Colonic mucosa (tissue), 4 donors: ENCODE data around the gene ZBTB25. TPM values are rescaled to one million over a fixed set of nuclear protein-coding genes. Genes with fewer than 3 reads are reported as not detected.

ENCODE experiments used
- DNase-seq: peaks from one replicate; pipeline ENCODE4 v3.0.0-alpha.2; 2020
- H3K27ac ChIP-seq: fragments of 200-600 bp; one replicate; pipeline ENCODE4 v1.8.0; 2021
- H3K27me3 ChIP-seq: fragments of 200-600 bp; one replicate; pipeline ENCODE4 v1.8.0; 2021
- H3K36me3 ChIP-seq: fragments of 200-600 bp; one replicate; pipeline ENCODE4 v1.8.0; 2021
- H3K4me1 ChIP-seq: fragments of 200-600 bp; one replicate; pipeline ENCODE4 v1.8.0; 2021; ENCODE audit warnings: mild to moderate bottlenecking
- H3K4me3 ChIP-seq: fragments of 200-600 bp; one replicate; pipeline ENCODE4 v1.8.0; 2021
- H3K9ac ChIP-seq, 2 donors: one replicate each; pipeline ENCODE4 v1.7.0; 2013; ENCODE audit warnings: control low read depth in 2 of 2, low read depth in 2 of 2, low read length in 2 of 2
- H3K9me3 ChIP-seq: fragments of 200-600 bp; one replicate; pipeline ENCODE4 v1.8.0; 2021
- CTCF ChIP-seq: fragments of 200-600 bp; IDR thresholded peaks from one replicate; pipeline ENCODE4 v1.8.0; 2022; ENCODE audit warnings: antibody characterized with exemption, mild to moderate bottlenecking
- intact Hi-C: fragments of 100-400 bp; cut with DNase I; formaldehyde crosslinking; loops from one replicate; pipeline ENCODE4 v1.14.1; 2022
- total RNA-seq, 2 donors: library from RNA; stranded (reverse); fragmentation: NEBNext Ultra II Directional in 1 of 2; extraction: Animal tissue kit (Norgen Biotek cat#: 25700) in 1 of 2; gene quantifications; one replicate each; pipeline ENCODE4 v1.2.1, GENCODE V29; 2021
- donor health status: healthy.
- donor health status: DM: no; HTN: no; CAD: no.
- donor health status: DM: no; HTN: no; CAD: no.

The ZBTB25 gene
- total RNA-seq, 2 donors from 2014 or later = 5.6 to 6.1 TPM

DNA sequence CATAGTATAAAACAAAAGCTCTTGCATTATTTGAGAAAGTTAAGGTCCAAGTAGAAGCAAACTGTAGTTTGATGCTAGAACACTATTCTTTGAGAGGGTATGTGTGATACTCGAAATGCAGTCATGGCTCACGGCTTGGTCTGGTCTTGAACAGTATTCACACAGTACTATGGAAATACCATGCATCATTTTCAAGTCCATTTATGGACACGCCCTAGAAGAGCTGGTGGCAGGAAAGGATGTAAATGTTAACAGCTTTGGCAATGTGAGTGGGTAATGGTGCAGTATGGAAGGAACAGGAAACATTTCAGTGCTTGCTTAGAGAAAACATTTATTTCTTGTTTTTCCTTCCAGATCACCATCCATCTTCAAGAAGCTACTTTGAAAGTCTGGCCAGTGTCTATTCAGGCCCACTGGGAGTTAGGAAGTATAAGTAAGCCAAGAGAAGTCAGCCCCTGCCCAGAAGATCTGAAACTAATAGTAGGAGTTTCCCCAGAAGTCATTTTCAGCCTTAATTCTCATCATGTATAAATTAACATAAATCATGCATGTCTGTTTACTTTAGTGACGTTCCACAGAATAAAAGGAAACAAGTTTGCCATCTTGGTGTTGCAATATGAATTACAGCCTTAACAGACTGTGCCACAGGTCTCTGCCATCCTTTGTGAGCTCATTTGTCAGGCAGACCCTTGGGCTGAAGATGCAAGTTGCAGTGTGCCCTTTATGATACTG is 44.1 kb downstream of the ZBTB25 start:
- no peak for DNase-seq
- no peaks in the 10 kb centered on the region for H3K4me1 ChIP-seq
- H3K9me3 ChIP-seq = no peaks in the 10 kb centered on the region
- no peak overlapping the region for H3K27ac ChIP-seq
- no peak overlapping the region for H3K9ac ChIP-seq
- no peaks in the 10 kb centered on the region for H3K27me3 ChIP-seq
- no peak overlapping the region for H3K4me3 ChIP-seq
- H3K36me3 ChIP-seq = no peaks in the 10 kb centered on the region
- intact Hi-C loops = no loop called here
- TF ChIP-seq CTCF = no peak

- intact Hi-C loops = no loop called here
- no peak for TF ChIP-seq CTCF
- H3K36me3 ChIP-seq = no peaks in the 10 kb centered on the region
Observed at GRCh38 chr14:64454671-64455070, 49.0 kb downstream of the ZBTB25 start.

DNA sequence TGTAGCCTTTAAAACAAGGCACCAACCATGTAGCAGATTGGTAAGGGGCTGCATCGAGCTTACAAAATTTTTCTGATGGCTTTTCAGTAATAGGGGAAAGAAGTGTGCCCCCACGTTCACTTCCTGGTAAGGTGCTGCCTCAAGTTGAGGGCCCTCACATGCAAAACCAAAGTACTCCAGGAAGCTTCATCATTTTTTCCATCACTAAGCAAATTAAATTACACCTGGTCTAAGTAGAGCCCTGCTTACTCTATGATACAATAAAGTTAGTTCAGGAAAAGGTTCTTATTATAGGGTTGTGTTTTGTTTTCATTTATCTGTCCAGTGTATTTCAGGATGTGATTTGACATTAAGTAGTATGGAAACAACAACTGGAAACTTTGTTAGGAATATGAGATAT is 53.4 kb downstream of the ZBTB25 start:
- DNase-seq = no peak
- H3K36me3 ChIP-seq = no peaks in the 10 kb centered on the region
- no peak for TF ChIP-seq CTCF
- no peaks in the 10 kb centered on the region for H3K27me3 ChIP-seq
- intact Hi-C loops = no loop called here
- no peak overlapping the region for H3K9ac ChIP-seq
- no peaks in the 10 kb centered on the region for H3K4me1 ChIP-seq
- no peak overlapping the region for H3K27ac ChIP-seq
- no peaks in the 10 kb centered on the region for H3K9me3 ChIP-seq
- no peak overlapping the region for H3K4me3 ChIP-seq

More at GRCh38 chr14:64454671-64455070, 49.0 kb downstream of the ZBTB25 start:
- DNase-seq = no peak
- no peaks in the 10 kb centered on the region for H3K9me3 ChIP-seq
- no peak overlapping the region for H3K27ac ChIP-seq
- no peaks in the 10 kb centered on the region for H3K27me3 ChIP-seq
- no peak overlapping the region for H3K9ac ChIP-seq
- H3K4me1 ChIP-seq = no peaks in the 10 kb centered on the region
- no peak overlapping the region for H3K4me3 ChIP-seq

DNA sequence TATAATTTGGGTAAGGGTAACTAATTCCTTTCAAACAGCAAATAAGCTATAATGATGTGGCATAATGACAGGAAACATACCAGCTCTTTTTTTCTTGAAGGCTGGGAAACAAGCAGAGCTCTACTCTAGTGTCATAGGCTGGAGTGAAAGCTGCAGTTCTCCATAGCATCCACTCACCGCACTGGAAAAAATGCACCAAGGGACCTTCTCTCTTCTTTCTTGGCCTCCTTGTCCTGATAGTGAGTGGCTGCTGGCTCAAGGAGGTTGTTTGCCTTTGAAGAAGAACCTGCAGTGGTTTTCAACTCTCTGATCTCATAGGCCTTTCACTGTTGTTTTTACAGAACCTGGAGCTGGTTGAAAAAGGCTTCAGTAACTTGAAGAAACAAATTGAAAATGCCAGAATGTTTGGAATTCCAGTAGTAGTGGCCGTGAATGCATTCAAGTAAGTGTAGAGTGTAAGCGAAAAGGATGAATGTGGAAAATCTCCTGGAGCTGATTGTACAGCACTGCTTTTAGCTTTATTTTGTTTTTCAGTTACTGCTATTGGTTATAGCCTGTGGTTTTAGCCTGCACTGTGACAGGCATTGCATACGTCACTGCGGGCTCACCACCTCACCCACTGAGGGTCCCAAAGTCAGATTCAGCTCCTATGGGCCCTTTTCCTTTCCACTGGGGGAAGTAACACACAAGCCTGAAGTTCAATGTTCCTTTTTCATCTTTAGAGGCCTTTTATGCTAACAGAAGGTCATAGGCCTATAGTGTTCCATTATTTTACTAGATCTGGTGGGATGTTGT is 55.6 kb downstream of the ZBTB25 start:
- Histone ChIP-seq H3K9me3 (no peaks in the 10 kb centered on the region), H3K27me3 (no peaks in the 10 kb centered on the region), H3K27ac (no peak overlapping the region), H3K4me1 (no peaks in the 10 kb centered on the region), H3K9ac (no peak overlapping the region), H3K4me3 (no peak overlapping the region), H3K36me3 (no peaks in the 10 kb centered on the region)
- no peak for TF ChIP-seq CTCF
- DNase-seq = no peak
- intact Hi-C loops = no loop called here

DNA sequence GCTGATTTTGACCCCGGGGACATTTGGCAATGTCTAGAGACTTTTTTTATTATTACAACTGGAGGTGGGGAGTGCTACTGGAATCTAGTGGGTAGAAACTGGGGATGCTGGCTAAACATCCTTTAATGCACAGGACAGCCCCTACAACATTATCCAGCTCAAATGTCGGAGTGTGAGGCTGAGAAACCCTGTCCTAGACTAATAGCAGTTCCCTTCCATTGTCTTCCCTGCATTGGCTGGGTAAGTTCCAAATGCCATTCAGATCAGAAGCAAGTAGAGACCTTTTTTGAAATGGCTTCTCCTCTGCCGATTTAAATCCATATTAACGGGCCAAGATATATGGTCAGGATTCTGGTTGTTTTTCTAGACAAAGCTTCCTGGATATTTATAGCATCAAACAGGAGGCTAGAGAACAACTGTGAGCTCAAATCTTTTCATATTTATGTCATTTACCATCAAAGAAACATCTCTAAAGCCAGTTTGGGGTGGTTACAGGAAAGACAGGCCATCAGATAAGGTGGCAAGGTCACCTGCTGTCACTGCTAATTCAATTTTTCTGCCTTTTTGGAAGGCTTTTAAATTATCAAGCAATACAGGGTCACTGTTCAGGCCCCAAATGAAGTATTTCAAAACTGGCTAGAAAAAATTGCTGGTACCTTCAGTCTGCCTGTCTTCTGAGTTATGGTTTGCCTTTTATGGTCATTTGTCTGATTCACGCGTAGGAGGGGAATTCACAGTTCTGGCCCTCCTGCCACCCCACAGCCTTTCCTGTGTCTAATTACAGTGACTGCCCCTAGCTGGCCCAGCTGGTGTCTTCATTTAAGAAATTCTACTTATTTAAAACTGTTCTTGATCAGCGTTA is 58.4 kb downstream of the ZBTB25 start:
- TF ChIP-seq CTCF = no peak
- no peaks in the 10 kb centered on the region for H3K9me3 ChIP-seq
- DNase-seq = no peak
- peak overlapping the region; percentile 34 for H3K27ac ChIP-seq
- no peaks in the 10 kb centered on the region for H3K4me1 ChIP-seq
- H3K4me3 ChIP-seq = no peak overlapping the region
- H3K27me3 ChIP-seq = no peaks in the 10 kb centered on the region
- no peak overlapping the region for H3K9ac ChIP-seq
- no peaks in the 10 kb centered on the region for H3K36me3 ChIP-seq
- intact Hi-C loops = no loop called here
